GM06990 (cell line): ENCODE results near the gene NEUROG1.

Experiments
- DNase-seq: peaks from one replicate; pipeline ENCODE4 v3.0.0-alpha.2; 2011; ENCODE audit not compliant: insufficient read length; ENCODE audit errors: extremely low read depth
- H3K27me3 ChIP-seq: replicated peaks from 2 replicates; pipeline ENCODE4 v1.6.0; 2011; ENCODE audit warnings: low read length; ENCODE audit not compliant: control insufficient read depth, insufficient read depth
- H3K36me3 ChIP-seq: 2 replicates; pipeline ENCODE4 v1.5.1; 2011; ENCODE audit warnings: low read length; ENCODE audit not compliant: control insufficient read depth, insufficient read depth
- H3K4me3 ChIP-seq: replicated peaks from 2 replicates; pipeline ENCODE4 v1.5.1; 2011; ENCODE audit warnings: low read depth, mild to moderate bottlenecking, control low read depth, low read length
- CTCF ChIP-seq: IDR thresholded peaks from 2 replicates; pipeline ENCODE4 v1.5.1; 2011; ENCODE audit warnings: low read length, control low read depth, mild to moderate bottlenecking, inconsistent platforms; ENCODE audit not compliant: insufficient read depth, poor library complexity, severe bottlenecking

The NEUROG1 gene

GRCh38 chr5:135560858-135561257 lies 25.1 kb upstream of the NEUROG1 start:
- Histone ChIP-seq H3K36me3 (no peaks in the 10 kb centered on the region), H3K27me3 (no peaks in the 10 kb centered on the region; the same call in 1 of the 2 replicates), H3K4me3 (no peak overlapping the region)
- peak; percentile 53 for DNase-seq
- peak; percentile 88 for TF ChIP-seq CTCF

- Histone ChIP-seq H3K27me3 (no peaks in the 10 kb centered on the region), H3K36me3 (no peaks in the 10 kb centered on the region), H3K4me3 (no peak overlapping the region)
- no peak for TF ChIP-seq CTCF
- no peak for DNase-seq
These were observed 23.6 kb upstream of the NEUROG1 start for GRCh38 chr5:135559354-135559753.

- Histone ChIP-seq H3K4me3 (no peak overlapping the region), H3K27me3 (no peaks in the 10 kb centered on the region; the same call in 1 of the 2 replicates), H3K36me3 (no peaks in the 10 kb centered on the region)
- no peak for DNase-seq
- TF ChIP-seq CTCF: no peak
These were observed 21.5 kb upstream of the NEUROG1 start for GRCh38 chr5:135557076-135557838.

- no peak for TF ChIP-seq CTCF
These were observed 20.9 kb upstream of the NEUROG1 start for GRCh38 chr5:135556620-135557019.

GRCh38 chr5:135555530-135555929 lies 19.8 kb upstream of the NEUROG1 start:
- no peak for DNase-seq
- Histone ChIP-seq H3K27me3 (no peaks in the 10 kb centered on the region; the same call in 1 of the 2 replicates), H3K4me3 (no peak overlapping the region), H3K36me3 (no peaks in the 10 kb centered on the region)
- TF ChIP-seq CTCF: no peak

More at GRCh38 chr5:135556620-135557019, 20.9 kb upstream of the NEUROG1 start:
- no peaks in the 10 kb centered on the region; the same call in 1 of the 2 replicates for H3K27me3 ChIP-seq
- H3K4me3 ChIP-seq: no peak overlapping the region
- no peak for DNase-seq
- no peaks in the 10 kb centered on the region for H3K36me3 ChIP-seq
